B cell (primary cell): ENCODE data around the gene ODAM. TPM values are rescaled to one million over a fixed set of nuclear protein-coding genes. Genes with fewer than 3 reads are reported as not detected.

Experiments
- ATAC-seq: fragments of 200-7000 bp; cut with Tn5 transposase; one replicate; pipeline ENCODE4 v1.10.0; 2021; ENCODE audit warnings: low read depth, mild to moderate bottlenecking, moderate number of reproducible peaks, moderate library complexity
- CTCF ChIA-PET: fragments of 350-600 bp; sonication (Branson Sonifier 250); formaldehyde crosslinking; loops from one replicate; lab custom pipeline; 2021; ENCODE audit warnings: antibody characterized with exemption, inconsistent platforms; lab: Charles Lee
- POLR2A ChIA-PET: fragments of 350-600 bp; sonication (Branson Sonifier 250); formaldehyde crosslinking; loops from one replicate; lab custom pipeline; 2021; ENCODE audit warnings: antibody characterized with exemption; lab: Charles Lee
- DNase-seq: peaks from one replicate; pipeline ENCODE4 v3.0.0; 2013
- H2AFZ ChIP-seq: 2 replicates; pipeline ENCODE4 v1.6.1; 2012; ENCODE audit warnings: mild to moderate bottlenecking, low read depth, low read length; ENCODE audit not compliant: insufficient read depth, poor library complexity, severe bottlenecking
- H3K27ac ChIP-seq, 2 donors: 1 replicate in 1 of 2; 2 replicates in 1 of 2; pipeline ENCODE4 v1.5.1; 2012 to 2013; ENCODE audit warnings: low read length in 2 of 2, mild to moderate bottlenecking in 2 of 2, moderate library complexity in 1 of 2
- H3K27me3 ChIP-seq, 4 experiments: fragments of 200-600 bp in 1 of 4; sonication (generic) in 1 of 4; replicated peaks in 1 of 4; 1 replicate in 2 of 4; 2 replicates in 2 of 4; pipeline versions ENCODE4 v1.6.1 to v1.7.0; 2013 to 2016; ENCODE audit warnings: low read length in 3 of 4, mild to moderate bottlenecking in 2 of 4, mixed read lengths in 1 of 4, moderate library complexity in 1 of 4; ENCODE audit not compliant: insufficient read depth in 4 of 4, control insufficient read depth in 3 of 4; ENCODE audit errors: control extremely low read depth in 1 of 4
- H3K36me3 ChIP-seq, 2 experiments: replicated peaks in 1 of 2; 1 replicate in 1 of 2; 2 replicates in 1 of 2; pipeline versions ENCODE4 v1.6.1 to v1.7.1; 2013; ENCODE audit warnings: low read length in 1 of 2; ENCODE audit not compliant: insufficient read depth in 2 of 2, control insufficient read depth in 1 of 2; ENCODE audit errors: control extremely low read depth in 1 of 2, extremely low read depth in 1 of 2
- H3K4me1 ChIP-seq, 2 donors: fragments of 200-600 bp in 1 of 2; sonication (generic) in 1 of 2; 1 replicate in 1 of 2; 2 replicates in 1 of 2; pipeline versions ENCODE4 v1.5.1 to v1.6.1; 2013 to 2017; ENCODE audit warnings: low read length in 2 of 2; ENCODE audit not compliant: control insufficient read depth in 2 of 2, insufficient read depth in 2 of 2
- H3K4me2 ChIP-seq: replicated peaks from 2 replicates; pipeline ENCODE3; 2012; ENCODE audit warnings: mild to moderate bottlenecking, low read depth, low read length; ENCODE audit not compliant: poor library complexity, severe bottlenecking
- H3K4me3 ChIP-seq, 5 experiments: fragments of 200-600 bp in 1 of 5; sonication (generic) in 1 of 5; 1 replicate in 3 of 5; 2 replicates in 2 of 5; pipeline versions ENCODE4 v1.5.1 to v1.7.0; 2011 to 2016; ENCODE audit warnings: low read length in 4 of 5, mild to moderate bottlenecking in 4 of 5, low read depth in 2 of 5, control low read depth in 1 of 5, moderate library complexity in 1 of 5; ENCODE audit not compliant: insufficient read depth in 1 of 5; ENCODE audit errors: control extremely low read depth in 1 of 5, extremely low read depth in 1 of 5
- H3K79me2 ChIP-seq: fragments of 200-600 bp; sonication (generic); one replicate; pipeline ENCODE4 v1.6.0; 2016; ENCODE audit warnings: low read length; ENCODE audit not compliant: control insufficient read depth, insufficient read depth
- H3K9ac ChIP-seq: fragments of 200-600 bp; sonication (generic); 2 replicates; pipeline ENCODE4 v1.6.1; 2017; ENCODE audit warnings: mild to moderate bottlenecking, low read length, moderate library complexity
- H3K9me3 ChIP-seq, 3 donors: one replicate each; pipeline versions ENCODE4 v1.6.1 to v1.7.1; 2013; ENCODE audit warnings: low read length in 2 of 3; ENCODE audit not compliant: control insufficient read depth in 2 of 3, insufficient read depth in 1 of 3; ENCODE audit errors: control extremely low read depth in 1 of 3
- H4K20me1 ChIP-seq: 2 replicates; pipeline ENCODE4 v1.6.0; 2012; ENCODE audit warnings: mild to moderate bottlenecking, low read length; ENCODE audit not compliant: insufficient read depth, control insufficient read depth, poor library complexity, severe bottlenecking
- H3K27ac Mint-ChIP-seq: one replicate; pipeline ENCODE4 v1.8.0; 2021; ENCODE audit warnings: mixed read lengths
- H3K27me3 Mint-ChIP-seq: one replicate; pipeline ENCODE4 v1.8.0; 2021; ENCODE audit warnings: mixed read lengths
- H3K4me1 Mint-ChIP-seq: one replicate; pipeline ENCODE4 v1.8.0; 2021; ENCODE audit warnings: mixed read lengths
- H3K4me3 Mint-ChIP-seq: one replicate; pipeline ENCODE4 v1.8.0; 2021; ENCODE audit warnings: mixed read lengths
- H3K9me3 Mint-ChIP-seq: one replicate; pipeline ENCODE4 v1.8.0; 2022; ENCODE audit warnings: mixed read lengths; ENCODE audit not compliant: insufficient read depth
- CTCF ChIP-seq: fragments of 200-600 bp; IDR thresholded peaks from one replicate; pipeline ENCODE4 v1.8.0; 2022; ENCODE audit warnings: antibody characterized with exemption, mild to moderate bottlenecking
- EZH2 ChIP-seq: IDR thresholded peaks from 2 replicates; pipeline ENCODE4 v1.6.1; 2012; ENCODE audit warnings: borderline replicate concordance, low read depth, mild to moderate bottlenecking, moderate library complexity, low read length; ENCODE audit not compliant: insufficient read depth, poor library complexity, severe bottlenecking
- WGBS: methylation state at CpG from one replicate; pipeline ENCODE4 v1.1.5; 2013; ENCODE audit warnings: missing lambda C conversion rate; ENCODE audit not compliant: insufficient coverage; 5-methylcytosine and 5-hydroxymethylcytosine counted together
- intact Hi-C: fragments of 100-400 bp; cut with micrococcal nuclease; formaldehyde crosslinking; loops from one replicate; pipeline ENCODE4 v1.10.0; 2022
- polyA plus RNA-seq: library from polyadenylated mRNA; depleted of rRNA; stranded (reverse); fragments of >200 nt; gene quantifications from 2 replicates; pipeline ENCODE4 v1.2.3, GENCODE V29; 2012
- total RNA-seq, 2 donors: library from RNA; stranded (reverse); fragments of 120-200 nt in 1 of 2; gene quantifications; 1 replicate in 1 of 2; 2 replicates in 1 of 2; pipeline versions ENCODE4 v1.2.3 to v1.2.4, GENCODE V29; 2013 to 2022

The ODAM gene
- total and polyA plus RNA-seq, 2 donors (not counting 1 experiment from before 2014, with no cell fraction given), result not detected

- Histone ChIP-seq H3K4me2 (no peak overlapping the region), H3K79me2 (no peaks in the 10 kb centered on the region), H3K4me1 (no peaks in the 10 kb centered on the region), H3K27me3 (no peaks in the 10 kb centered on the region), H4K20me1 (no peaks in the 10 kb centered on the region), H3K36me3 (no peaks in the 10 kb centered on the region), H3K9me3 (no peaks in the 10 kb centered on the region), H3K9ac (no peak overlapping the region), H3K4me3 (no peak overlapping the region), H3K27ac (no peak overlapping the region), H2AFZ (no peak overlapping the region)
- POLR2A ChIA-PET, result no interaction called here
- TF ChIP-seq CTCF (peak; percentile 45), EZH2 (no peak)
- H3K27ac Mint-ChIP-seq, result no peak overlapping the region
- H3K4me1 Mint-ChIP-seq, result no peaks in the 10 kb centered on the region
- 0% methylated on average over 3 of the region's 6 CpGs for WGBS
- ATAC-seq (no peak), DNase-seq (no peak)
- H3K27me3 Mint-ChIP-seq, result no peaks in the 10 kb centered on the region
- H3K4me3 Mint-ChIP-seq, result no peak overlapping the region
- CTCF ChIA-PET, result no interaction called here
- H3K9me3 Mint-ChIP-seq, result no peaks in the 10 kb centered on the region
- intact Hi-C loops, result no loop called here
Measured at GRCh38 chr4:70183168-70183939, 12.2 kb upstream of the ODAM start.

- Histone ChIP-seq H3K4me2 (no peak overlapping the region), H3K4me3 (no peak overlapping the region)
- intact Hi-C loops, result no loop called here
Measured at GRCh38 chr4:70183940-70184246, 11.6 kb upstream of the ODAM start.

More at GRCh38 chr4:70183940-70184246, 11.6 kb upstream of the ODAM start:
- no peaks in the 10 kb centered on the region for H3K4me1 Mint-ChIP-seq
- H3K36me3 ChIP-seq, result no peaks in the 10 kb centered on the region
- no peaks in the 10 kb centered on the region for H3K4me1 ChIP-seq
- no peak overlapping the region for H3K27ac ChIP-seq
- WGBS, result no CpG with 5 or more reads among the region's 1 CpG
- ATAC-seq, result no peak
- no peak overlapping the region for H3K9ac ChIP-seq
- H2AFZ ChIP-seq, result no peak overlapping the region
- H4K20me1 ChIP-seq, result no peaks in the 10 kb centered on the region
- TF ChIP-seq EZH2, result no peak
- TF ChIP-seq CTCF, result no peak
- H3K9me3 ChIP-seq, result no peaks in the 10 kb centered on the region
- ChIA-PET CTCF (no interaction called here), POLR2A (no interaction called here)
- no peaks in the 10 kb centered on the region for H3K27me3 ChIP-seq
- DNase-seq, result no peak
- H3K27me3 Mint-ChIP-seq, result no peaks in the 10 kb centered on the region
- no peaks in the 10 kb centered on the region for H3K79me2 ChIP-seq
- H3K27ac Mint-ChIP-seq, result no peak overlapping the region
- H3K4me3 Mint-ChIP-seq, result no peak overlapping the region
- no peaks in the 10 kb centered on the region for H3K9me3 Mint-ChIP-seq
